Nephron progenitor cell (in vitro differentiated cells): ENCODE data around the gene FGF12.

Experiments used
- DNase-seq: peaks from one replicate; pipeline ENCODE4 v3.0.0; 2021
- H3K27ac Mint-ChIP-seq: 2 replicates; pipeline ENCODE4 v1.8.0; 2021; ENCODE audit warnings: mild to moderate bottlenecking, moderate library complexity, mixed read lengths
- H3K27me3 Mint-ChIP-seq: 2 replicates; pipeline ENCODE4 v1.8.0; 2021; ENCODE audit warnings: mild to moderate bottlenecking, low read depth, mixed read lengths; ENCODE audit not compliant: poor library complexity
- H3K36me3 Mint-ChIP-seq: 2 replicates; pipeline ENCODE4 v1.8.0; 2021; ENCODE audit warnings: low read depth, mixed read lengths
- H3K4me1 Mint-ChIP-seq: 2 replicates; pipeline ENCODE4 v1.8.0; 2021; ENCODE audit warnings: mixed read lengths
- H3K4me3 Mint-ChIP-seq: 2 replicates; pipeline ENCODE4 v1.8.0; 2021; ENCODE audit warnings: mild to moderate bottlenecking, moderate library complexity, mixed read lengths
- H3K9me3 Mint-ChIP-seq: 2 replicates; pipeline ENCODE4 v1.8.0; 2021; ENCODE audit warnings: mild to moderate bottlenecking, moderate library complexity, mixed read lengths
- CTCF ChIP-seq: fragments of 200-600 bp; sonication (generic); IDR thresholded peaks from 2 replicates; pipeline ENCODE4 v1.5.0; 2021; ENCODE audit warnings: antibody characterized with exemption

The FGF12 gene

GRCh38 chr3:192229866-192230265 is 497.5 kb downstream of the FGF12 start:
- Mint-ChIP-seq H3K27me3 (no peaks in the 10 kb centered on the region), H3K9me3 (no peaks in the 10 kb centered on the region), H3K27ac (no peak overlapping the region)

GRCh38 chr3:192224634-192225155 is 502.6 kb downstream of the FGF12 start:
- Mint-ChIP-seq H3K9me3 (no peaks in the 10 kb centered on the region), H3K4me1 (no peaks in the 10 kb centered on the region), H3K4me3 (no peak overlapping the region), H3K36me3 (no peaks in the 10 kb centered on the region), H3K27ac (no peak overlapping the region), H3K27me3 (no peaks in the 10 kb centered on the region)
- no peak for TF ChIP-seq CTCF
- DNase-seq: no peak

More at GRCh38 chr3:192229866-192230265, 497.5 kb downstream of the FGF12 start:
- no peaks in the 10 kb centered on the region for H3K36me3 Mint-ChIP-seq
- no peak for DNase-seq
- no peak for TF ChIP-seq CTCF
- no peak overlapping the region for H3K4me3 Mint-ChIP-seq
- no peaks in the 10 kb centered on the region for H3K4me1 Mint-ChIP-seq

GRCh38 chr3:192223815-192224214 is 503.5 kb downstream of the FGF12 start:
- DNase-seq: no peak
- Mint-ChIP-seq H3K9me3 (no peaks in the 10 kb centered on the region), H3K36me3 (no peaks in the 10 kb centered on the region), H3K27ac (no peak overlapping the region), H3K4me1 (no peaks in the 10 kb centered on the region), H3K27me3 (no peaks in the 10 kb centered on the region), H3K4me3 (no peak overlapping the region)
- TF ChIP-seq CTCF: no peak

- Mint-ChIP-seq H3K27me3 (no peaks in the 10 kb centered on the region), H3K27ac (no peak overlapping the region), H3K9me3 (no peaks in the 10 kb centered on the region), H3K4me3 (no peak overlapping the region), H3K36me3 (no peaks in the 10 kb centered on the region), H3K4me1 (no peaks in the 10 kb centered on the region)
- DNase-seq: no peak
- no peak for TF ChIP-seq CTCF
Measured at GRCh38 chr3:192220915-192221314, 506.4 kb downstream of the FGF12 start.

- Mint-ChIP-seq H3K9me3 (no peaks in the 10 kb centered on the region), H3K27me3 (no peaks in the 10 kb centered on the region), H3K36me3 (no peaks in the 10 kb centered on the region), H3K4me3 (no peak overlapping the region), H3K27ac (no peak overlapping the region), H3K4me1 (no peaks in the 10 kb centered on the region)
- TF ChIP-seq CTCF: no peak
- DNase-seq: no peak
Measured at GRCh38 chr3:192219926-192220325, 507.4 kb downstream of the FGF12 start.

GRCh38 chr3:192216067-192216466 is 511.3 kb downstream of the FGF12 start:
- Mint-ChIP-seq H3K4me1 (no peaks in the 10 kb centered on the region), H3K36me3 (no peaks in the 10 kb centered on the region), H3K27me3 (no peaks in the 10 kb centered on the region), H3K4me3 (no peak overlapping the region), H3K9me3 (no peaks in the 10 kb centered on the region), H3K27ac (no peak overlapping the region)
- no peak for TF ChIP-seq CTCF
- no peak for DNase-seq
